AG09309 (cell line): ENCODE results near the gene PLB1.

Experiments
- DNase-seq: peaks from one replicate; pipeline ENCODE4 v3.0.0-alpha.2; 2010; ENCODE audit warnings: low read depth
- H3K4me3 ChIP-seq: 2 replicates; pipeline ENCODE4 v1.5.1; 2011; ENCODE audit warnings: mild to moderate bottlenecking, low read depth, low read length, moderate library complexity; ENCODE audit not compliant: control insufficient read depth
- CTCF ChIP-seq: IDR thresholded peaks from 2 replicates; pipeline ENCODE4 v1.5.1; 2011; ENCODE audit warnings: mild to moderate bottlenecking, low read depth, low read length, inconsistent platforms; ENCODE audit not compliant: insufficient read depth, control insufficient read depth; ENCODE audit errors: missing control alignments

Gene PLB1

GRCh38 chr2:28487258-28487657 is 8.6 kb upstream of the PLB1 start:
- no peak for DNase-seq
- TF ChIP-seq CTCF: no peak
- H3K4me3 ChIP-seq: no peak overlapping the region

- no peak for TF ChIP-seq CTCF
- no peak overlapping the region for H3K4me3 ChIP-seq
- no peak for DNase-seq
Measured at GRCh38 chr2:28488083-28488830, 7.6 kb upstream of the PLB1 start.

- no peak overlapping the region for H3K4me3 ChIP-seq
- TF ChIP-seq CTCF: no peak
- no peak for DNase-seq
Measured at GRCh38 chr2:28488858-28489575, 6.8 kb upstream of the PLB1 start.

GRCh38 chr2:28490558-28490957 is 5.3 kb upstream of the PLB1 start:
- no peak for TF ChIP-seq CTCF
- no peak for DNase-seq
- no peak overlapping the region for H3K4me3 ChIP-seq

GRCh38 chr2:28492282-28492681 is 3.6 kb upstream of the PLB1 start:
- no peak overlapping the region for H3K4me3 ChIP-seq
- TF ChIP-seq CTCF: no peak
- no peak for DNase-seq

- TF ChIP-seq CTCF: no peak
- no peak overlapping the region for H3K4me3 ChIP-seq
- DNase-seq: no peak
Measured at GRCh38 chr2:28493636-28494035, 2.2 kb upstream of the PLB1 start.

- TF ChIP-seq CTCF: no peak
- DNase-seq: no peak
- no peak overlapping the region for H3K4me3 ChIP-seq
Measured at GRCh38 chr2:28496781-28497180, 921 bp downstream of the PLB1 start.
